OCI-LY1 (cell line): ENCODE measurements around the gene AP1B1.

Source experiments
- CTCF ChIP-seq: fragments of 200-600 bp; sonication (generic), shearing (Covaris generic); IDR thresholded peaks from 2 replicates; pipeline ENCODE4 v1.5.1; 2017; ENCODE audit warnings: mild to moderate bottlenecking, antibody characterized with exemption, low read length, moderate library complexity, mixed read lengths
- EZH2 ChIP-seq: fragments of 200-600 bp; sonication (generic), shearing (Covaris generic); IDR thresholded peaks from 2 replicates; pipeline ENCODE4 v1.8.0; 2017; ENCODE audit warnings: borderline replicate concordance, mixed run types, mild to moderate bottlenecking, antibody characterized with exemption, low read length, moderate library complexity, mixed read lengths

GRCh38 chr22:29369460-29369859, 18.9 kb downstream of the AP1B1 start:
- TF ChIP-seq CTCF (no peak), EZH2 (no peak)
